ENCODE data around the gene ZDHHC1.

Gene ZDHHC1

DNA sequence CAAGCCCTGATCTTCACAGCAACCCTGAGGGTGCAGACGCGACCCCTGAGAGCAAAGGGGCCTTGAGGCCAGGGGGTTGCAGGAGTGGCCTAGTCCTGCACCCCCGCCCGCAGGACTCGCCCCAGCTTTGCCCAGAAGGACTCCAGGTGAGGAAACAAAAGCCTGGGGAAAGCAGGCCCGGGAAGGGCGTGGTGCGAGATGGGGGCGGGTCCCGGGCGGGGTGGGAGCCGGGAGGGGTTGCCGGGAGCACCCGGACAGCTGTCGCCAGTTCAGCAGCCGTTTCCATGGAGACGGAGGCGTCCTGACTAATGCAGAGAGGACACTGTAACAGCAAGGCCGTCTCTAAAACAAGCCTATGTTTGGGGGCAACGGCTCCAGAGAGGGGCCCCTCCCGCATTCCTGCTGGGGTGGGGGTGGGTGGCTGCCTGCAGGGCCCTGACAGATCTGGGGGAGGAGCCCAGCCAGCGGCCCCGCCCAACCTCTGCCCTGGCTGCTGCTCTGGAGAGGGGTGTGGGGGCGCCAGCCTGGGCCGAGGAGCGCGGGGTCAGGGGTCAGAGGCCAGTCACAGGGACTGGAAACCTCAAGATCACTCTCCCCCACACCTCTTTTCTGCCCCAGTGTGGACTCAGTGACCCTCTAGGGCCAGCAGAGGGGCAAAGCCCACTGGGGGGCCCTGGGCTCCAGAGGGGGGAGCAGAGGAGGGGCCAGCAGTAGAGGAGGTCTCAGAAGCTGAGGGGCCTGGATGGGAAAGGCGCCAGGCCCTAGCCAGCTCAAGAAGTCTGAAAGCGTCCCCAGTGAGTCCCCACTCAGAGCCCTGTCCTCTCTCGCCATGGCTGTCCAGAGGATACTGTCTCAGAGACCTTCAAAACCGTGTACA lies 19.9 kb downstream of the ZDHHC1 start:
- Histone ChIP-seq H3K9ac (ENCODE audit: low read length) (no peak overlapping the region), H3K27ac (ENCODE audit: low read length) (no peak overlapping the region), H3K9me3 (ENCODE audit: insufficient read depth, low read length) (no peaks in the 10 kb centered on the region), H3K27me3 (ENCODE audit: low read depth, low read length) (no peaks in the 10 kb centered on the region), H3K79me2 (ENCODE audit: low read length) (no peaks in the 10 kb centered on the region), H2AFZ (ENCODE audit: low read depth, low read length) (no peak overlapping the region), H4K20me1 (ENCODE audit: insufficient read depth, low read length) (no peaks in the 10 kb centered on the region), H3K4me2 (ENCODE audit: low read length) (peak overlapping the region; percentile 23), H3K4me3 (ENCODE audit: low read length) (no peak overlapping the region), H3K36me3 (replicated peaks; ENCODE audit: low read depth, low read length) (no peaks in the 10 kb centered on the region), H3K4me1 (ENCODE audit: low read length) (peaks cover 57% of the 10 kb centered on the region)
- TF ChIP-seq, protein P1, sequence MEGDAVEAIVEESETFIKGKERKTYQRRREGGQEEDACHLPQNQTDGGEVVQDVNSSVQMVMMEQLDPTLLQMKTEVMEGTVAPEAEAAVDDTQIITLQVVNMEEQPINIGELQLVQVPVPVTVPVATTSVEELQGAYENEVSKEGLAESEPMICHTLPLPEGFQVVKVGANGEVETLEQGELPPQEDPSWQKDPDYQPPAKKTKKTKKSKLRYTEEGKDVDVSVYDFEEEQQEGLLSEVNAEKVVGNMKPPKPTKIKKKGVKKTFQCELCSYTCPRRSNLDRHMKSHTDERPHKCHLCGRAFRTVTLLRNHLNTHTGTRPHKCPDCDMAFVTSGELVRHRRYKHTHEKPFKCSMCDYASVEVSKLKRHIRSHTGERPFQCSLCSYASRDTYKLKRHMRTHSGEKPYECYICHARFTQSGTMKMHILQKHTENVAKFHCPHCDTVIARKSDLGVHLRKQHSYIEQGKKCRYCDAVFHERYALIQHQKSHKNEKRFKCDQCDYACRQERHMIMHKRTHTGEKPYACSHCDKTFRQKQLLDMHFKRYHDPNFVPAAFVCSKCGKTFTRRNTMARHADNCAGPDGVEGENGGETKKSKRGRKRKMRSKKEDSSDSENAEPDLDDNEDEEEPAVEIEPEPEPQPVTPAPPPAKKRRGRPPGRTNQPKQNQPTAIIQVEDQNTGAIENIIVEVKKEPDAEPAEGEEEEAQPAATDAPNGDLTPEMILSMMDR (IDR thresholded peaks at IDR 0.05; ENCODE audit: low read depth, low read length): no peak
- no peak for TF ChIP-seq EZH2phosphoT487 (IDR thresholded peaks at IDR 0.05; ENCODE audit: low read depth)

DNA sequence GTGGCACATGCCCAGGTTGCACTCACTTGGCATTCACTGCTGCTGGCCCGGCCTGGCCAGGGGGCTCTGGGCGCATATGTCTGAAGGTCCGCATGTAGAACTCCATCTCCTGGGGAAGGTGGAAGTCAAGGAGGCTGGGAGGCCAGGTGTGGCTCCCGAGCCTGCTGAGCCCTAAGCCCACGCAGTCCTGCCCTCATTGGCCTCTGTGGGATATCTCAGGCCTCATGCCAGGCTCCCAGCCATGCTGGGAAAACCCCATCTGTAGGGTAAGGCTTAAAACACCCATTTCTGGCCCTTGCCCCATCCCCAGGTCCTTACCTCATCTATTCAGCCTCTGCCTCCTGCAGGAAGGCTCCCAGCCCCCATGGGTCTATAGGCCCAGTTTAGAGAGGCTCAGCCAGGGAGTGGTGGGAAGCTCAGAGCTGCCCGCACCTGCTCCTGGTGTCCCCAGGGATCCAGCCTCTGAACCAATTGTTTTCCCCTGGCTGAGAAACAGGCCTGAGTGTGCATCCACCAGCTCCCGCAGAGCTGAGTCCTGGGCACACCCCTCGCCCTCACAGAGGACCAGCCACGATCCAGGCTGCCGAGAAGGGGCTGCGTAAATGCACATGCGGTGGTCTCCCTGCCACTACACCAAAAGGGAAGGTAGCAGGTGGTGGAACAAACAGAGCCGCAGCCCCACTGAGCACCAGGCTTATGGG lies 20.7 kb downstream of the ZDHHC1 start:
- no peak overlapping the region for H3K9ac ChIP-seq (ENCODE audit: low read length)
- H3K4me2 ChIP-seq (ENCODE audit: low read length): 0 out of 2 replicates have a peak overlapping the region, but pooled peaks have one; percentile 23
- H3K79me2 ChIP-seq (ENCODE audit: low read length): no peaks in the 10 kb centered on the region
- no peak overlapping the region for H3K4me3 ChIP-seq (ENCODE audit: low read length)
- peaks cover 49% of the 10 kb centered on the region for H3K4me1 ChIP-seq (ENCODE audit: low read length)
- no peaks in the 10 kb centered on the region for H3K36me3 ChIP-seq (replicated peaks; ENCODE audit: low read depth, low read length)
- no peaks in the 10 kb centered on the region for H3K27me3 ChIP-seq (ENCODE audit: low read depth, low read length)
- no peaks in the 10 kb centered on the region for H4K20me1 ChIP-seq (ENCODE audit: insufficient read depth, low read length)
- no peak overlapping the region for H3K27ac ChIP-seq (ENCODE audit: low read length)
- H2AFZ ChIP-seq (ENCODE audit: low read depth, low read length): no peak overlapping the region
- H3K9me3 ChIP-seq (ENCODE audit: insufficient read depth, low read length): no peaks in the 10 kb centered on the region
- TF ChIP-seq, protein P1 (IDR thresholded peaks at IDR 0.05; ENCODE audit: low read depth, low read length): no peak
- no peak for TF ChIP-seq EZH2phosphoT487 (IDR thresholded peaks at IDR 0.05; ENCODE audit: low read depth)

DNA sequence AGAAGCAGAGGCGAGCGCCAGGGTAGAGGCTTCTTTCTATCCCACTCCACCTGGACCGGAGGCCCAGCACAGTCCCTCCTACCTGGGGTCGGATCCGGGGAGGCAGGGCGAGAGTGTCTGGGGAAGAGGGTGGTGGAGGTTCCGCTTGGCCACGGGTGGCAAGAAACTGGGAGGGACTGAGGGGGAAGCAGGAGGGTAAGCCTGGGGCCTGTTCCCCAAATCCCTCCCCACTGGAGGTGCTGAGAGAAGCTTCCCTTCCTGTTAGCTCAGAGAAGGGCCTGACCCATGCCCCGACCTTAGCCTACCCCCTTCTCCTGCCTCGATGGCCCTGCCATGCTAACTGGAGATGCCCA lies 21.2 kb downstream of the ZDHHC1 start:
- Histone ChIP-seq H3K9ac (ENCODE audit: low read length) (no peak overlapping the region), H3K79me2 (ENCODE audit: low read length) (no peaks in the 10 kb centered on the region), H3K27ac (ENCODE audit: low read length) (no peak overlapping the region), H3K4me1 (ENCODE audit: low read length) (peaks cover 44% of the 10 kb centered on the region), H3K4me3 (ENCODE audit: low read length) (no peak overlapping the region), H3K36me3 (replicated peaks; ENCODE audit: low read depth, low read length) (no peaks in the 10 kb centered on the region), H3K27me3 (ENCODE audit: low read depth, low read length) (no peaks in the 10 kb centered on the region), H4K20me1 (ENCODE audit: insufficient read depth, low read length) (no peaks in the 10 kb centered on the region), H2AFZ (ENCODE audit: low read depth, low read length) (no peak overlapping the region), H3K4me2 (ENCODE audit: low read length) (no peak overlapping the region), H3K9me3 (ENCODE audit: insufficient read depth, low read length) (no peaks in the 10 kb centered on the region)
- TF ChIP-seq, protein P1 (IDR thresholded peaks at IDR 0.05; ENCODE audit: low read depth, low read length): no peak
- TF ChIP-seq EZH2phosphoT487 (IDR thresholded peaks at IDR 0.05; ENCODE audit: low read depth): no peak

Measured in OCI-LY3 (cell line).